Stimulated activated CD8-positive, alpha-beta memory T cell treated with anti-CD3 and anti-CD28 coated beads, Interleukin-7, amount 100 ng/mL, for 4 hours (primary cell): ENCODE results near the gene FAM13A.

Experiments
- DNase-seq, 2 donors: peaks; one replicate each; pipeline ENCODE4 v3.0.0-alpha.2; 2020; ENCODE audit warnings: low read depth in 2 of 2

Gene FAM13A

GRCh38 chr4:88751258-88752075, 305.5 kb downstream of the FAM13A start:
- no peak for DNase-seq

- DNase-seq, result no peak
These were observed 306.6 kb downstream of the FAM13A start for GRCh38 chr4:88750369-88750768.

GRCh38 chr4:88747351-88747750, 309.6 kb downstream of the FAM13A start:
- no peak for DNase-seq

GRCh38 chr4:88746206-88746605, 310.8 kb downstream of the FAM13A start:
- no peak for DNase-seq

DNA sequence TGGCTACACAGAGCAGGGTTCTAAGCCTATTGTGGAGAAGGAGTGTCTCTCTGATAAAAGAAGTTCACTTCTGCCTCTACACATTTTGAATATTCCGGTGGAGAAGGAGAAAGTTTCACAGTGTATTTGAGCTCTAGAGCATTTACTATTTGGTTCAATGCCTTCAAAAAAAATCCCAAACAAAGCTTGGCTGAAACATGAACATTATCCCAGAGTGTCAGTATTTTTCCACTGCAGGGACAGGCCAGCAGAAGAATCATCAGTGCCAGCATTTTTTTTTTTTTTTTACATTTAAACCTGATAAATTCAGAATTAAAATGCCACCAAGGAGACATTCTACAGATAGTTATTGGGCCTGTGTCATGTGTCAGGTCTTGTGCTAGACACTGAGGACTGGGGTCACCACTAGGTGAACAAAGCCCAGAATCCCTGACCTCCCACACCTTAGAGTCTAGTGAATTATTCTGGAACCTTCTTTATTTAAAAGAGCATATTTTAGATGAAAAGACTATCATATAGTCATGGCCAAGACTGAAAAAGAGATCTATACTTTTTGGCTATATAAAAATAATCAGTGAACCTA, 311.3 kb downstream of the FAM13A start:
- DNase-seq, result no peak

GRCh38 chr4:88745175-88745574, 311.8 kb downstream of the FAM13A start:
- no peak for DNase-seq

DNA sequence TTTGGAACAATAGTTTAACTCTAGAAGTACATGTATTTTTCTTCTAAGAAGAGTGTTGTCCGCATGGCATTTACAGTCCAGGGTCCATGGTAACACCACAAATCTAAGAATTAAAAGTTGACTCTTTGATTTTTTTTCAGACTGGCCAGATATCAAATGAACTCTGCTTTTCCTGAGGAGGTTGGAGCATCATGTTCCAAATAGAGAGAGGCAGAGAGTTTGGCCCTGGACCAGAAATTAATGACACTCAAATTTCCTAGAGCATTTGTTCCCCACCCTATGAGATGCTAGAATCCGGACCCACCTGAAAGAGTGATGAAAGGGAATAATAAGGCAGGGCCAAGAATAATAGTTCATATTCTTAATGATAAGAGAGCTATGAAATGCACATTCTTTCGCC, 312.4 kb downstream of the FAM13A start:
- no peak for DNase-seq

GRCh38 chr4:88743696-88744095, 313.3 kb downstream of the FAM13A start:
- no peak for DNase-seq

GRCh38 chr4:88742561-88742960, 314.4 kb downstream of the FAM13A start:
- DNase-seq, result no peak

DNA sequence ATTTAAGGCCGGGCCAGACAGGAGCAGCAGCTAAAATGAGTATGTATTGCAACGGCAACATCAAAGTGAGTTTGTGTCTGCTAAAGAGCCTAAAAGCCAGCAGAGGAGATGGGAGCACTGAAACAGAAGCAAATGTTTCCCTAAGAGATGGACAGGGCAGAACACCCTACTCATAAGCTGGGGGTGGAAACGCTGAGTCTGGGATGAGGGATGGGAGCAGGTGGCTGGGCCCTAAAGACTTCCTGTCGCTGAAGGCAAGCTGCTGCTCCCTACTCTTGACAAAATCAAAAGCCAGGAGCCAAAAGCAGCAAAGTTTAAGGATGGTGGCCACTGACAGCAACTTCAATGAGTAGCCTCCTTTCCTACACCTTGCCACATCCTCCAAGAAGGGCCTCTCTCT, 318.8 kb downstream of the FAM13A start:
- no peak for DNase-seq

DNA sequence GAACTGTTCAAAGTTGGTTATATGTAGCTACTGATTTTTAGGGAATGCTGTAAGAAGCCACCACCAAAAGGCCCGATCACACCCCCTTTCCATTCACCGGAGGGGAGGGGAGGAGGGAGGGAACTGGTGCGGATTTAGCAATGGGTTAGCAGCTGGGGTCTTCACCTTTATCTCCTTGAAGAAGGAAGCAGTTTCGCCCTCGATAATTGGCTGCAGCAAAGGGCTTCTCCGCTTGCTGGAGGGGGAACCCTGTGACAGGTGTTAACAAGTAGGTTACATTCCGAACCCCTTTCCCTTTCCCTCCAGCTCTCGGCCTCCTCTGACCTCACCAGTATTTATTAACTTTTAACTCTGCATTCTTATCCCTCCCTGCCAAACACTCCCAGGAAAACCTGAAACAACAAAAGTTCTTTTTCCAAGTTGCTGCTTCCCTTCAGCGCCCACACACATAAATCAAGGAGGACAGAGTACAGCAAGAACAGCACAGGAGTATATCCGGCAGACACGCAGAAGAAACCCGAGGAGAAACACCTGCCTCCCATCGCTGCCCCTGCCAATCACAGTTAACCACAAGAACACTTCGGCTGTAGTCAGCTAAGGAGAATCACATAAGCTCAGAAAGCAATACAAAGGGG, 319.6 kb downstream of the FAM13A start:
- DNase-seq, result no peak

DNA sequence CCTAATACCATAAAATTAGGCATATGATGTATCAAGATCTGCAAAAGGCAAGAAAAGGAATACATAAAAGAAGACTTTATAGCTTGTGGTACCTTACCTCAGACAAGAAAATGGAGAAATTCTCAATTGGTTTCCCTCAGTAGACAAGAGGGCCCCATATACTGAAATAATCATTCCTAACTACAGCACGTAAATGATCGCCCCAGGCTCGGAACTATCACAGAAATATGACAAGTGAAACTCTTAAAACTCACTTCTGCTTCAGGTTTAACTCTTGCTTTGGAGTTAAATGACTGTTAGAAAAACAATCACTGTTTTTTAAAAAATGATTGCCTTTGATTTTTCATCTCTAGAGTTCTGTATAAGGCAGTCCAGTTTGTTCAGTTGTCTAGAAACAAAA, 320.7 kb downstream of the FAM13A start:
- no peak for DNase-seq

- DNase-seq, result no peak
These were observed 321.4 kb downstream of the FAM13A start for GRCh38 chr4:88735564-88735963.

- DNase-seq, result no peak
These were observed 322.5 kb downstream of the FAM13A start for GRCh38 chr4:88734403-88734949.

DNA sequence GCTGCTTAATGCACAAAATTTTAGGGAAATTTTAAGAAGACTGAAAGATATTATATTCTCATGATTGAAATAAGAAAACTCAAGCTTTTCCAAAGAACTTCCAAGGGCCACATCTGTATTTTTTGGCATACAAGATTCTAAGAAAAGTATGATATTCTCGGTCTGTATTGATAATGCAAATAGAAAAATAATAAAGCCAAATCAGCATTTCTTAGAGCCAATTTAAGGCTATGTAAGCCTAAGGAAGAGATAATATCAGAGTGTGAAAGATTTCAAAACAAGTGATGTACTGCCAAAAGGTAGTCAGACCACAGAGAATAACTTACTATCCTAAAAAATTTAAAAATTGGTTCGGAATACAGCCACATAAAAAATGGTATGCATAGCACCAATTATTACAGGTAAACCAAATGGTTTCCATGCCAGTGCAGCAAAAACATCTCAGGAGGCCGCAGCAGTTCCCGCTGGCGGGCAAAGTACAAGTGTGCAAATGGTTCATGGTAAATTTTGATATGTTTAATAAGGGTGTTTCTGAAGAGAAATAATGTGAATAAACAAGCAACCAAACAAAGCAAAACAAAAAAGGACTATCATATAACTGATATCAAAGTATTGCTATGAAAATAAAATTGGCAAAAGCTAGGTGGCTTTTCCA, 324.1 kb downstream of the FAM13A start:
- no peak for DNase-seq

DNA sequence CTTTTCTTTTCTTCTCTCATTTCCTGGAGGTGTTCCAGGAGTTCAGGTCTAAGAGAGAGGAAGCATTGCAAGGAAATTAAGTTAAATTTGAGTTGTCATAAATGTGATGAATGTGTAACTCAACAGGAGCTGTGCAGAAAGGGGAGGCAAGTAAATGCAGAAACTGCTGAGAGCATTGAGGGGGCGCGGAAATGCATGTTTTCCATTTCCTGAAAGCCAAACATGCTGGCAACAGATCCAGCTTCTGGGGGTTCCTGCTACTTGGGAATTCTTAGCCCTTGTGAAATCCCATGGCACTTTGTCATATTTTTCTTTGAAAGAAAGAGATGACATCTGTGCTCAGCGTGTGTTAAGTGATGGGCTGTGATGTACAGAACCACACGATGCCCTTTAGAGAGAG, 325.6 kb downstream of the FAM13A start:
- no peak for DNase-seq

- no peak for DNase-seq
These were observed 326.2 kb downstream of the FAM13A start for GRCh38 chr4:88730811-88731210.

GRCh38 chr4:88729146-88729760, 327.7 kb downstream of the FAM13A start:
- no peak for DNase-seq

- DNase-seq, result no peak
These were observed 328.8 kb downstream of the FAM13A start for GRCh38 chr4:88728146-88728545.

DNA sequence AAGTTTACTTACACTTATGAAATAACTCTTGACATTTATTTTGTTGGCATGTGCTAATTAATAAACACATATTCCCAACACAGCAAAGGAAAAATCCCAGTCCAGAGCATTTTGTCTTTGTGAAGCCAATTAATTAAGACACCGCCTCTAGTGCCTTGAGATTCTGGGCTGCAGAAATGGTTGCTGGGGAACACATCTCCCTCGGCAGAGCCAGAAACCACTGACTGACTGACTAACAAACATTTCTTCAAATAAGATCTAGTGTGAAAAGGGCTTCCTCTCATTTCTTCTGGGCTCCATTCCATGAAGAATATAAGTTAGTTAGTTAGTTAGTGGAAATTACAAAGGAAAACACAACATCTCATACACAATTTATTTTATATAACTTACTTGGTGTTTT, 331.0 kb downstream of the FAM13A start:
- no peak for DNase-seq

DNA sequence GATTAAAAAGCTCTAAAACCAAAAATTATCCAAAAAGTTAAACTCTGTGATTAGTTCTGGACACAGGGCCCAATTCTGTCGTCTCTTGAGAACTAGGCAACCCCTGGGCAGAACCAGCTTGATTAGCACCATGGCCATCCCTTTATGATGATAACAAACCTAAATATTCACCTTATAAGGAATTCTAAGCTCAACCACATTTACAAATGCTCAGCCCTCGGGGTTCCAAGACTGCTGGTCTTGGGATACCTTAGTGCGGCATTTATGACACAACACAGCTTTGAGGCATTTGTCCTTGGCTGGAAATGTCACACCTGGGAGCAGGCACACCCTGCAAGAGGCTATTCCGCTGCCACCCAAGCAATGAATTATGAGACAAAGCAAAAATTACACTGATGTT, 331.8 kb downstream of the FAM13A start:
- no peak for DNase-seq

DNA sequence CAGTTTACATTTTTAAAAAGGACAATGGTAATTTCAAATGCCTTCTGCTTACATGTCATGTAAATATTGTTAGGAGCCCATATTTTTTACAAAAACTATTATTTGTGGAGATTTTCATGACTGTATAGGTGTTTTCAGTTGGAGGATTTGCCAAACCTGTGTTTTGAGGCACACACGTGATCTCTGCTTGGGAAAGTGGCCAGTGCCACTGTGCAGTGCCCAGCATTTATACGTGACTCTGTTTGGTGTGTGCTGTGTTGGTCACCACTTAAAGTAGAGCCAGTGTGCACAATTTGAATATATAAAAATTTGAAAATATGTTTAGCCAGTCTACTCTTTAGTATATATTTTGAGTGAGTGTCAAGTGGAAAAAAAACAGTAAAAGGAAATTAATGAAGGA, 332.6 kb downstream of the FAM13A start:
- no peak for DNase-seq
